HL-60/S4 treated with retinoic acid at 250 ng/mL for 4 days and 3 days (cell line): ENCODE data around the gene G0S2.

Experiments
- in situ Hi-C: fragments of 300-500 bp; cut with MboI; formaldehyde crosslinking; loops from 2 replicates; pipeline ENCODE4 v1.7.0; 2022; ENCODE audit warnings: low sequenced_read_pairs

G0S2 gene

DNA sequence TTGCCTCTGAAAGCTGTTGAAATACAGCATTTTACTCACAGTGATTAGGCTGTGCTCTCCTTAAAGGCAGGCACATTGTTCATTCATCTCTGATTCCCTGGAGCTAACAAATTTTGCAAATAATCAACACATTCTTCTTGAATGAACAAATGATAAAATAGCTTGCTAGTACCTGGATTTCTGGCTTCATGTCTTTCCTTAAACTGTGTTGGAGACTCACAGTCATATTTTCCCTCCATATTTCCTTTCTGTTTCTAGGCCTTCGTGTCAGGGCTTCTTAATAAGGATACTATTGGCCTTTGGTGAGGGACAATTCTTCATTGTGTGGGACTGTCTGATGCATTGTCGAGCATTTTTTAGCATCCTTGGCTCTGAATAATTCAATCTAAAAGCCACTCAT, 39.1 kb downstream of the G0S2 start:
- in situ Hi-C loops, result no loop called here

DNA sequence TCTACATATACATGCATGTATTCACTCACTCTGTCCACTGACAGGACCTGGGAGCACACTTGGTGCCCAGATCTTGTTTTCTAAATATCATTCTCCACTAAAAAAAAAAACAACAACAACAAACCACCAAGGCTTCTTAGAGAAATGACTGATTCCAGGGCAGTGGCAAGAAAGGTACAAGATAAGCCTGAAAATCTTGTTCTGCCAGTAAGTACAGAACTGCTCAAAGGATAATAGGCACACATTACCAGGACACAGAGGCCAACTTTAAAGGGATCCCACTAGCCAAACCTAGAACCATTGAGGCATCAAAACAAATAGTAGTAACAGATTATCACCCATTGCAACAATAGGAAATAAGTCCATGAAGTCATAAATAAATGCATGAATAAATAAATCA, 40.1 kb downstream of the G0S2 start:
- in situ Hi-C loops, result no loop called here

DNA sequence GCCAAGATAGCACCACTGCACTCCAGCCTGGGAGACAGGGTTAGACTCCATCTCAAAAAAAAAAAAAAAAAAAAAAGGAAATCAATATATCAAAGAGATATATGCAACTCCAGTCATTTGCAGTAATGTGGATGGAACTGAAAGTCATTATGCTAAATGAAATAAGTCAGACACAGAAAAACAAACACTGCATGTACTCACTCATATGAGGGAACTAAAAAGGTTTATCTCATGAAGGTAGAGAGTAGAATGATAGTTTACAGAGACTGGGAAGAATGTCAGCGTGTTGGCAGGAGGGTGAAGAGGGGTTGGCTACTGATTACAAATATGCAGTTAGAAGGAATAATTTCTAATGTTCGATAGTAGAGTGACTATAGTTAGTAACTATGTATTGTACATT, 42.6 kb downstream of the G0S2 start:
- in situ Hi-C loops, result no loop called here

DNA sequence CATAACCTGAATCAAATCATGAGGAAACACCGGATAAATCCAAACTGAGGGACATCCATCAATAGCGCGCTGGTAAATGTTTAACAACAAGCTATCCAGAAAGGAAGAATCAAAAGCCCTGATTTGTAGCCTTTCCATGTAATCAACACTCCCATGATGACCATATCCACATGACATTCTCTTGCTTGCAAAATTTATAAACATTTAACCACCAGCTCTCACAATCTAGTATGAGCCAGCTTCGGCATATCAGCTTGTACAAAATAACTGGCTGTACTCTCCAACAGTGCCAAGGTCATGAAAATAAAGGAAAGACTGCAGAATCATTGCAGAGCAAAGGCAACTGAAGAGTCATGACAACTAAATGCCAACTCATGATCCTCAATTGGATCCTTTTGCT, 45.1 kb downstream of the G0S2 start:
- in situ Hi-C loops, result no loop called here

DNA sequence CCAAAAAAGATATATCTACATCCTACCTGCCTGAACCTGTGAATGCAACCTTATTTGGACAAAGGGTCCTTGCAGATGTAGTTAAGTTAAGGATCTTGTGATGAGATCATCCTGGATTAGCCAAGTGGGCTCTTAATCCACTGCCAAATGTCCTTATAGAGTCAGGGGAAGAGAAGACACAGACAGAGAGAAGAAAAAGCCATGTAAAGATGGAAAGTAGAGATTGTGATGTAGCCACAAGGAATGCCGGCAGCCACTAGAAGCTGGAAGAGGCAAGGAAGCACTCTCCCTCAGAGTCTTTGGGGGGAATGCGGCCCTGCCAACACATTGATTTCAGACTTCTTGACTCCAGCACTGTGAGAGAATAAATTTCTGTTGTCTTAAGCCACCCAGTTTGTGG, 45.6 kb downstream of the G0S2 start:
- in situ Hi-C loops, result no loop called here

DNA sequence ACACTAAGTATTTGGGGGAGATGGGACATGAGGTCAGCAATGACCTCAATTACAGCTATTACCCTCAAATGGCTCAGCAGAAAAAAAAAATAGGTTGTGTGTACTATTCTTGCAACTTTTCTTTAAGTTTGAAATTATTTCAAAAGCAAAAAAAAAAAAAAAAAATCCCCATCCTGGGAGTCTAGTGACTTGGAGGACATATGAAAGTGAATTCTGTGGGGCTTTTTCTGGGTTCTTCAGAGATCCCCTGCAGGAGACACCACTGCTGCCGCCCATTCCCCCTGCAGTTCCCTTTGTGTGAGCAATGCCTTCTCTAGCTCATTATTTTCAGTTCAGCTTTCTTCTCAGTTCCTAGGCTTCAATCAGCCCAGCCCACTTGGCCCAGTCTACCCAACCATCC, 46.1 kb downstream of the G0S2 start:
- in situ Hi-C loops, result no loop called here

DNA sequence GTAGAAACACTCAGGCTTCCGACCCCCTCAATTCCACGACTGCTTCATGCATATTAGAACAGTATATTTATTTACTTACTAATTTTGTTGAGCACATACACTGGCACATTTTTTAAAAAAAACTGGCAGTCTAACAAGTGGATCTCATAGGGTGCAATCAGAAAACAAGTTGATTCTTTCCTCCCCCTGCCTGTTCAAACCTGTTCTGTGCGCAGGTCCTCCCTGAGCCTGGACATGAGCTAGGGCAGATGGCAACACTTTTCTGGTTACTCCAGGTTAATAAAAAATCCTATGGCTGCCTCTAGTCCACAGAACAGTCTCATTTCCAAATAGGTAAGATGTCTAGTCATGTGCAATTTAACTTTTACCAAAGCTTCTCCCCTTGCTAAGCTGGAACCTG, 48.1 kb downstream of the G0S2 start:
- in situ Hi-C loops, result no loop called here

DNA sequence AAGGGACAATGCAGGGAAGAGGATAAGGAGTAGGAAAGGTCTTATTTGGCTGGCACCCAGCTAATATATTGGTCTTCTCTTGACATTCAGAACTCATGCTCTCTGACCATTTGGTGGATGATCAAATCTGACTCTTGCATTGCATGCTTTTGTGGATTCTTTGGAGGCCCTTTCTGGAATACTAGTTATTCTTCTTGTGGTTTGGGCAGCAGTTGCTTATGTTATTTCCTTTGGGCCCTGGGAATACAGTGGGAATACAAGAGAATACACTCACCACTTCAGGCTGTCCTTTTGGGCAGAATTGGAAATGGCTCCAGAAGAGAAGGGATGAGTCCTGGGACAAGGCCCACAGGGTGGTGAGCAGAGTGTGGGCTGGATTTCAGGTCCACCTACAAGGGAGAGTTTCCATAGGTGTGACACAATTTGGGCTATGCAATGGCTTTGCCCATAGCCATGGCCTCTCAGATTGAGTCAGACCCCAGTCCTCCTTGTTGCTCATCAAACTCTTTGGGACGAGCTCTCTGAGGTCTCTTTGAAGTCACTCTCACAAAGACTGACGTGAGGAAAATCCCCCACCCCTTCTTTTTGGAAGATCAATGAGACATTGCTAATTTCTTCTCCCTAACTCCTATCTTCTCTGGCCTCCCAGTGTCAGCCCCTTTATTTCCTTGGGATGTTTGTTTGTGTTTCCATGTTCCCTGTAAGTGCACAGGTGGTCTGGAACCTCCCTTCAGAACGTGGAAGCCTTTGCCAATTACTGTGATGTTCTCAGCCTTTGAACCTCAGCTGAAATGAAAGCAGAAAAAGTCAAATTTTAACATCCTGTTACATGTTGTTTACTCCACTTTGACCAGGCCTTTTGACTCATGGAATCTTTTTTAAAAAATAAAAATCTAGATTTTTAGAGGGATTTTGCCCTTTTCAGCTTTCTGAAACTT, 48.8 kb downstream of the G0S2 start:
- in situ Hi-C loops, result no loop called here
